Bronchial epithelial cell (primary cell): Measurements from ENCODE around the gene HEG1. TPM values are rescaled to one million over a fixed set of nuclear protein-coding genes. Genes with fewer than 3 reads are reported as not detected.

Source experiments
- DNase-seq: peaks from one replicate; pipeline ENCODE4 v3.0.0-alpha.2; 2010; ENCODE audit warnings: low read depth
- FAIRE-seq: peaks from 2 replicates; lab custom pipeline; 2011; peaks lifted over from hg19 to GRCh38; lab: Jason Lieb, UNC
- H3K27me3 ChIP-seq: 2 replicates; pipeline ENCODE4 v1.5.1; 2011; ENCODE audit warnings: low read length; ENCODE audit not compliant: control insufficient read depth, insufficient read depth
- H3K36me3 ChIP-seq: 2 replicates; pipeline ENCODE4 v1.5.1; 2011; ENCODE audit warnings: low read length; ENCODE audit not compliant: control insufficient read depth, insufficient read depth
- H3K4me3 ChIP-seq: 2 replicates; pipeline ENCODE4 v1.5.1; 2011; ENCODE audit warnings: mild to moderate bottlenecking, low read depth, low read length, control low read depth
- CTCF ChIP-seq: IDR thresholded peaks from 2 replicates; pipeline ENCODE4 v1.5.1; 2011; ENCODE audit warnings: mild to moderate bottlenecking, moderate library complexity, low read length, control low read depth, inconsistent platforms; ENCODE audit not compliant: insufficient read depth, severe bottlenecking
- total RNA-seq: library from RNA; depleted of rRNA; stranded (reverse); fragments of >200 nt; gene quantifications from 2 replicates; pipeline ENCODE4 v1.2.1, GENCODE V29; 2014

Gene HEG1
- total RNA-seq, 1 donor from 2014 or later, result 7.1 TPM

GRCh38 chr3:125033135-125033534, 22.7 kb downstream of the HEG1 start:
- H3K36me3 ChIP-seq, result peaks cover 9% of the 10 kb centered on the region
- FAIRE-seq, result no peak
- TF ChIP-seq CTCF, result no peak
- DNase-seq, result no peak
- H3K27me3 ChIP-seq, result no peaks in the 10 kb centered on the region
- H3K4me3 ChIP-seq, result no peak overlapping the region

- H3K4me3 ChIP-seq, result no peak overlapping the region
- no peak for DNase-seq
- H3K27me3 ChIP-seq, result no peaks in the 10 kb centered on the region
- peaks cover 13% of the 10 kb centered on the region for H3K36me3 ChIP-seq
- FAIRE-seq, result no peak
- TF ChIP-seq CTCF, result no peak
Observed at GRCh38 chr3:125032683-125033082, 23.1 kb downstream of the HEG1 start.

GRCh38 chr3:125032100-125032643, 23.6 kb downstream of the HEG1 start:
- H3K36me3 ChIP-seq, result peaks cover 13% of the 10 kb centered on the region
- TF ChIP-seq CTCF, result no peak
- FAIRE-seq, result no peak
- H3K4me3 ChIP-seq, result no peak overlapping the region
- H3K27me3 ChIP-seq, result no peaks in the 10 kb centered on the region
- no peak for DNase-seq

GRCh38 chr3:125031544-125031943, 24.3 kb downstream of the HEG1 start:
- DNase-seq (no peak), FAIRE-seq (no peak)
- H3K4me3 ChIP-seq, result no peak overlapping the region
- H3K27me3 ChIP-seq, result no peaks in the 10 kb centered on the region
- TF ChIP-seq CTCF, result no peak
- H3K36me3 ChIP-seq, result peaks cover 13% of the 10 kb centered on the region

GRCh38 chr3:125028657-125029056, 27.1 kb downstream of the HEG1 start:
- Histone ChIP-seq H3K4me3 (no peak overlapping the region), H3K36me3 (peaks cover 14% of the 10 kb centered on the region), H3K27me3 (no peaks in the 10 kb centered on the region)
- TF ChIP-seq CTCF, result no peak
- FAIRE-seq (no peak), DNase-seq (no peak)

- Histone ChIP-seq H3K27me3 (no peaks in the 10 kb centered on the region), H3K36me3 (peaks cover 15% of the 10 kb centered on the region), H3K4me3 (no peak overlapping the region)
- FAIRE-seq, result no peak
- no peak for DNase-seq
- no peak for TF ChIP-seq CTCF
Observed at GRCh38 chr3:125025642-125026041, 30.2 kb downstream of the HEG1 start.
